SU-DHL-6 (cell line): Measurements from ENCODE around the gene HOXD4.

Experiments
- H2AFZ ChIP-seq: fragments of 200-600 bp; sonication (generic); 2 replicates; pipeline ENCODE4 v1.6.1; 2014; ENCODE audit warnings: low read depth, mild to moderate bottlenecking, moderate library complexity, mixed read lengths, antibody characterized with exemption, low read length; ENCODE audit not compliant: severe bottlenecking
- H3F3A ChIP-seq: fragments of 200-600 bp; shearing (Covaris generic); 2 replicates; pipeline ENCODE4 v1.6.0; 2016; ENCODE audit warnings: antibody characterized with exemption, mild to moderate bottlenecking; ENCODE audit not compliant: insufficient read depth
- H3K27ac ChIP-seq: fragments of 200-600 bp; sonication (generic); 2 replicates; pipeline ENCODE4 v1.5.1; 2016; ENCODE audit warnings: low read depth, mild to moderate bottlenecking, low read length, moderate library complexity, mixed read lengths
- H3K27me3 ChIP-seq: fragments of 200-600 bp; sonication (generic), shearing (Covaris generic); 2 replicates; pipeline ENCODE4 v1.6.0; 2014; ENCODE audit warnings: mild to moderate bottlenecking, low read length
- H3K36me3 ChIP-seq: fragments of 200-600 bp; sonication (generic); 2 replicates; pipeline ENCODE4 v1.6.1; 2014; ENCODE audit warnings: mild to moderate bottlenecking, low read length, mixed read lengths
- H3K4me2 ChIP-seq: fragments of 300-600, 200-600 bp; shearing (Covaris generic), sonication (generic); 2 replicates; pipeline ENCODE4 v1.6.0; 2014; ENCODE audit warnings: low read length, low read depth, mild to moderate bottlenecking; ENCODE audit not compliant: poor library complexity, severe bottlenecking
- H3K4me3 ChIP-seq: fragments of 200-600 bp; sonication (generic); 2 replicates; pipeline ENCODE4 v1.5.1; 2014; ENCODE audit warnings: antibody characterized with exemption, low read length, mild to moderate bottlenecking, mixed read lengths; ENCODE audit not compliant: insufficient read depth, poor library complexity, severe bottlenecking
- H3K79me2 ChIP-seq: fragments of 200-600 bp; sonication (generic); 2 replicates; pipeline ENCODE4 v1.6.1; 2014; ENCODE audit warnings: mild to moderate bottlenecking, low read length, moderate library complexity; ENCODE audit not compliant: insufficient read depth
- H3K9ac ChIP-seq: fragments of 200-600 bp; sonication (generic); 2 replicates; pipeline ENCODE4 v1.7.0; 2014; ENCODE audit warnings: mild to moderate bottlenecking, low read length
- H3K9me2 ChIP-seq: fragments of 200-600 bp; sonication (generic); replicated peaks from 2 replicates; pipeline ENCODE4 v1.6.1; 2014; ENCODE audit warnings: low read length; ENCODE audit not compliant: insufficient read depth
- H3K9me3 ChIP-seq: fragments of 200-600 bp; sonication (generic); 2 replicates; pipeline ENCODE4 v1.6.1; 2014; ENCODE audit warnings: low read length, mixed read lengths; ENCODE audit not compliant: insufficient read depth
- H4K20me1 ChIP-seq: fragments of 200-600 bp; sonication (generic); 2 replicates; pipeline ENCODE4 v1.6.1; 2014; ENCODE audit warnings: low read depth, mild to moderate bottlenecking, antibody characterized with exemption, low read length, moderate library complexity, mixed read lengths
- CTCF ChIP-seq: fragments of 200-600 bp; sonication (generic); IDR thresholded peaks from one replicate; pipeline ENCODE4 v1.5.1; 2017; ENCODE audit warnings: antibody characterized with exemption, mild to moderate bottlenecking, low read length, moderate library complexity; ENCODE audit not compliant: insufficient read depth, poor library complexity, severe bottlenecking
- EZH2phosphoT487 ChIP-seq: fragments of 200-600 bp; sonication (generic), shearing (Covaris generic); conservative IDR thresholded peaks from 2 replicates; pipeline ENCODE4 v1.6.1; 2018; ENCODE audit warnings: mild to moderate bottlenecking, antibody characterized with exemption, low read length, moderate library complexity, mixed read lengths

HOXD4 gene

DNA sequence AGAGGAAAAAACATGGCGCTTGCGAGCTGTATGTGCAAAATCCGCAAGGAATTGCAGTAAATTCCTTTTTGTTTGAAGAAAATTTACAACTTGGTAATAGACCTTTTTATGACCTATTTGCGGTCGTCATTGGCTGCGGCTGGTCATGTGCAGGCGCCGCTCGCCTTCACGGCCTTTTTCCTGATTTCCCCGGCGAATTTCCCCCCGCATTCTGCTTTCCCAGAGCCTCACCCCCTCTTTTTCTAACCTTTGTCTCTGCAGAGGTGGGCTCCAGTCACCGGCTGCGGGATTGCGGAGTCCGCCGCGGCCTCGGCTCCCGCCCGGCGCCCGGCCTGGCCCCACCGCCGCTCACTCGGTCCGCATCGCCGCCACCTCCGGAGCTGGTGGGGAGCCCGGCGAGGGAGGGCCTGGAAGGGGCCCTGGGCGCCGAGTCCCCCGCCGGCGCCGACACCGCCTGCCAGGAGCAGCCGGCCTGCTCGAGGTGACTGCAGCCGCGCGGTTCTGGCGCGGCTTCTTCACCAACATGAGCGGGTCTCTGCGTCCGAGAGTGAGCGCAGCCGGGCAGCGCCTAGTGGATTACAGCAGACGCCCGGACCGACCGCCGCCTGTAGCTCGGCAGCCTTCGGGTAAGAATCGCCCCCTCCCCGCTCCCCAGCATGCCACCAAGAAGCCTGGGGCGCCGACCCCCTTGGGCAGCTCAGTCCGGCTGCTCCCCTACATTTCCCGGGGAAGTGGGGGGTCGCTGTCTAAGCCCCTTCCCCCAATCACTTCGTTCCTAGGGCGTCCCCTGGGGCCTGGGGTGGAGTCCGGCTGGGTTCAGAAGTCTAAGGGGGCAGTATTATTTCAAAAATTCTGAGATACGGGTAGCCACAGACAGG lies 14.7 kb upstream of the HOXD4 start:
- Histone ChIP-seq H2AFZ (no peak overlapping the region), H4K20me1 (no peaks in the 10 kb centered on the region), H3F3A (no peaks in the 10 kb centered on the region), H3K9me3 (no peaks in the 10 kb centered on the region), H3K79me2 (no peaks in the 10 kb centered on the region), H3K9ac (no peak overlapping the region), H3K36me3 (no peaks in the 10 kb centered on the region), H3K27me3 (no peaks in the 10 kb centered on the region), H3K4me2 (no peak overlapping the region), H3K27ac (no peak overlapping the region), H3K4me3 (no peak overlapping the region), H3K9me2 (no peaks in the 10 kb centered on the region)
- TF ChIP-seq EZH2phosphoT487, result no peak
- no peak for TF ChIP-seq CTCF

- Histone ChIP-seq H3K9me3 (no peaks in the 10 kb centered on the region), H3K36me3 (no peaks in the 10 kb centered on the region), H3K4me2 (no peak overlapping the region), H2AFZ (no peak overlapping the region), H3K9me2 (no peaks in the 10 kb centered on the region), H3K27me3 (no peaks in the 10 kb centered on the region), H3F3A (no peaks in the 10 kb centered on the region), H3K27ac (no peak overlapping the region), H4K20me1 (no peaks in the 10 kb centered on the region), H3K79me2 (no peaks in the 10 kb centered on the region), H3K9ac (no peak overlapping the region), H3K4me3 (no peak overlapping the region)
- TF ChIP-seq CTCF (no peak), EZH2phosphoT487 (no peak)
Measured at GRCh38 chr2:176137252-176137580, 14.1 kb upstream of the HOXD4 start.

GRCh38 chr2:176137906-176138305 lies 13.4 kb upstream of the HOXD4 start:
- Histone ChIP-seq H3K4me3 (no peak overlapping the region), H3K9me3 (no peaks in the 10 kb centered on the region), H3K36me3 (no peaks in the 10 kb centered on the region), H3K4me2 (no peak overlapping the region), H4K20me1 (no peaks in the 10 kb centered on the region), H3F3A (no peaks in the 10 kb centered on the region), H3K27me3 (no peaks in the 10 kb centered on the region), H3K9ac (no peak overlapping the region), H3K27ac (no peak overlapping the region), H3K79me2 (no peaks in the 10 kb centered on the region), H3K9me2 (no peaks in the 10 kb centered on the region), H2AFZ (no peak overlapping the region)
- TF ChIP-seq EZH2phosphoT487, result no peak
- TF ChIP-seq CTCF, result no peak
